SJCRH30 (cell line): Measurements from ENCODE around the gene DOCK1. TPM values are rescaled to one million over a fixed set of nuclear protein-coding genes. Genes with fewer than 3 reads are reported as not detected.

Experiments
- DNase-seq, 2 experiments: peaks; one replicate each; pipeline ENCODE4 v3.0.0-alpha.2; 2015 to 2020
- H3K27ac ChIP-seq: fragments of 250-450 bp; sonication (Bioruptor Pico); 2 replicates; pipeline ENCODE4 v1.5.1; 2020; ENCODE audit warnings: mild to moderate bottlenecking, moderate library complexity
- H3K27me3 ChIP-seq: fragments of 250-450 bp; sonication (Bioruptor Pico); 2 replicates; pipeline ENCODE4 v1.5.1; 2020; ENCODE audit warnings: mild to moderate bottlenecking, moderate library complexity
- H3K36me3 ChIP-seq: fragments of 250-450 bp; sonication (Bioruptor Pico); 2 replicates; pipeline ENCODE4 v1.5.1; 2020; ENCODE audit warnings: mild to moderate bottlenecking, moderate library complexity
- H3K4me1 ChIP-seq: fragments of 250-450 bp; sonication (Bioruptor Pico); 2 replicates; pipeline ENCODE4 v1.5.1; 2020; ENCODE audit warnings: mild to moderate bottlenecking, moderate library complexity
- H3K4me3 ChIP-seq: fragments of 250-450 bp; sonication (Bioruptor Pico); 2 replicates; pipeline ENCODE4 v1.5.1; 2020; ENCODE audit warnings: mild to moderate bottlenecking, moderate library complexity
- H3K9me3 ChIP-seq: fragments of 250-450 bp; sonication (Bioruptor Pico); replicated peaks from 2 replicates; pipeline ENCODE4 v1.5.1; 2020; ENCODE audit warnings: mild to moderate bottlenecking, moderate library complexity
- total RNA-seq: library from RNA; depleted of rRNA; stranded (reverse); fragments of >200 nt; shearing (Covaris generic); gene quantifications from 2 replicates; pipeline ENCODE4 v1.2.3, GENCODE V29; 2014

The DOCK1 gene
- total RNA-seq, 1 experiment from 2014 or later = 53.8 TPM

- no peak overlapping the region for H3K4me3 ChIP-seq
- no peak for DNase-seq
- H3K27ac ChIP-seq = no peak overlapping the region
- no peaks in the 10 kb centered on the region for H3K9me3 ChIP-seq
- H3K4me1 ChIP-seq = no peaks in the 10 kb centered on the region
- H3K36me3 ChIP-seq = peaks cover 7% of the 10 kb centered on the region; the same call in 1 of the 2 replicates
- H3K27me3 ChIP-seq = no peaks in the 10 kb centered on the region
Measured at GRCh38 chr10:127444155-127444554, 538.9 kb downstream of the DOCK1 start.

DNA sequence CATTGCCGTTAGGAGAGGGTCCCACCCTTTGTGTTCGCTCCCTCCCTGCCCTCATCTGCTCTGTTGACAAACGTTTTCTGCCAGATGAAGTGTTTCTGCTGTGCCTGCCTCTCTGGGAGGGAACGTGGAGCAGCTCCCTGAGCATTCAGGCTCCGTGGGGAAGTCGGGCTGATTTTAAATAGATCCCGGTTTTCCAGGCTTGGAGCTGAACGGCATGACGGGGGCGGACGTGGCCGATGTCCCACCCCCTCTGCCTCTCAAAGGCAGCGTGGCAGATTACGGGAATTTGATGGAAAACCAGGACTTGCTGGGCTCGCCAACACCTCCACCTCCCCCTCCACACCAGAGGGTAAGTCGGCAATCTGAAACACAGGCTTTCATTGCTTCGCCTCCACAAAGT lies 542.0 kb downstream of the DOCK1 start:
- Histone ChIP-seq H3K36me3 (peaks cover 6% of the 10 kb centered on the region; the same call in 1 of the 2 replicates), H3K27me3 (no peaks in the 10 kb centered on the region), H3K27ac (no peak overlapping the region), H3K4me1 (no peaks in the 10 kb centered on the region), H3K4me3 (no peak overlapping the region), H3K9me3 (no peaks in the 10 kb centered on the region)
- DNase-seq = no peak

- H3K36me3 ChIP-seq = peaks cover 6% of the 10 kb centered on the region; the same call in 1 of the 2 replicates
- no peaks in the 10 kb centered on the region for H3K27me3 ChIP-seq
- no peaks in the 10 kb centered on the region for H3K4me1 ChIP-seq
- no peak overlapping the region for H3K27ac ChIP-seq
- no peak overlapping the region for H3K4me3 ChIP-seq
- no peaks in the 10 kb centered on the region for H3K9me3 ChIP-seq
- DNase-seq = no peak
Measured at GRCh38 chr10:127449490-127449889, 544.3 kb downstream of the DOCK1 start.

GRCh38 chr10:127450644-127451043 lies 545.4 kb downstream of the DOCK1 start:
- no peak for DNase-seq

GRCh38 chr10:127451628-127452027 lies 546.4 kb downstream of the DOCK1 start:
- DNase-seq = no peak
- H3K36me3 ChIP-seq = peaks cover 2% of the 10 kb centered on the region; the same call in 1 of the 2 replicates
- H3K27ac ChIP-seq = no peak overlapping the region
- no peaks in the 10 kb centered on the region for H3K27me3 ChIP-seq
- no peak overlapping the region for H3K4me3 ChIP-seq
- no peaks in the 10 kb centered on the region for H3K9me3 ChIP-seq
- H3K4me1 ChIP-seq = no peaks in the 10 kb centered on the region

More at GRCh38 chr10:127450644-127451043, 545.4 kb downstream of the DOCK1 start:
- Histone ChIP-seq H3K4me3 (no peak overlapping the region), H3K4me1 (no peaks in the 10 kb centered on the region), H3K36me3 (peaks cover 3% of the 10 kb centered on the region; the same call in 1 of the 2 replicates), H3K9me3 (no peaks in the 10 kb centered on the region), H3K27me3 (no peaks in the 10 kb centered on the region), H3K27ac (no peak overlapping the region)

DNA sequence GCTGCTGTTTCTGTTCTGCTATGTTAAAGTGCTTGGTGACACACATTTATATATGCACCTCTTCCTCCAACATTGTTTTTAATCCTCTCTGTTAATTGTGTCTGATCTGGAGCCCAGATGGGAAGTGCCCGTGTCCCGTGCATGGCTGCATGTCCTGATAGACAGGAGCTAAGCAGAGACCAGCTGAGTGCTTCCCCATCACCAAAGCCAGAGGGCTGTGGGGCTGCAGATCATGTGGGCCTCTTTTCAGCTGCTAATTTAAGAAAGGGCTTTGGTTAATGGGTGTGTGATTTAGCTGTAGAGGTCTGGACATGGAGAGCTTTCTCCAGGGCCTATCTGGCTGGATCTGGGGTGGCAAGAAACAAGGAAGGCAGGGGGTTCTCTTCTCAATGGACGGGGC lies 547.3 kb downstream of the DOCK1 start:
- no peak overlapping the region for H3K27ac ChIP-seq
- peaks cover 2% of the 10 kb centered on the region; the same call in 1 of the 2 replicates for H3K36me3 ChIP-seq
- H3K4me3 ChIP-seq = no peak overlapping the region
- no peaks in the 10 kb centered on the region for H3K4me1 ChIP-seq
- H3K9me3 ChIP-seq = no peaks in the 10 kb centered on the region
- no peak for DNase-seq
- no peaks in the 10 kb centered on the region for H3K27me3 ChIP-seq

GRCh38 chr10:127453706-127454105 lies 548.5 kb downstream of the DOCK1 start:
- no peaks in the 10 kb centered on the region for H3K9me3 ChIP-seq
- no peak overlapping the region for H3K27ac ChIP-seq
- H3K4me3 ChIP-seq = no peak overlapping the region
- H3K36me3 ChIP-seq = peaks cover 2% of the 10 kb centered on the region; the same call in 1 of the 2 replicates
- H3K4me1 ChIP-seq = no peaks in the 10 kb centered on the region
- no peaks in the 10 kb centered on the region for H3K27me3 ChIP-seq
- no peak for DNase-seq

- no peaks in the 10 kb centered on the region for H3K9me3 ChIP-seq
- no peak overlapping the region for H3K27ac ChIP-seq
- no peaks in the 10 kb centered on the region for H3K36me3 ChIP-seq
- no peaks in the 10 kb centered on the region for H3K4me1 ChIP-seq
- no peak overlapping the region for H3K4me3 ChIP-seq
- H3K27me3 ChIP-seq = no peaks in the 10 kb centered on the region
- no peak for DNase-seq
Measured at GRCh38 chr10:127456122-127456521, 550.9 kb downstream of the DOCK1 start.

DNA sequence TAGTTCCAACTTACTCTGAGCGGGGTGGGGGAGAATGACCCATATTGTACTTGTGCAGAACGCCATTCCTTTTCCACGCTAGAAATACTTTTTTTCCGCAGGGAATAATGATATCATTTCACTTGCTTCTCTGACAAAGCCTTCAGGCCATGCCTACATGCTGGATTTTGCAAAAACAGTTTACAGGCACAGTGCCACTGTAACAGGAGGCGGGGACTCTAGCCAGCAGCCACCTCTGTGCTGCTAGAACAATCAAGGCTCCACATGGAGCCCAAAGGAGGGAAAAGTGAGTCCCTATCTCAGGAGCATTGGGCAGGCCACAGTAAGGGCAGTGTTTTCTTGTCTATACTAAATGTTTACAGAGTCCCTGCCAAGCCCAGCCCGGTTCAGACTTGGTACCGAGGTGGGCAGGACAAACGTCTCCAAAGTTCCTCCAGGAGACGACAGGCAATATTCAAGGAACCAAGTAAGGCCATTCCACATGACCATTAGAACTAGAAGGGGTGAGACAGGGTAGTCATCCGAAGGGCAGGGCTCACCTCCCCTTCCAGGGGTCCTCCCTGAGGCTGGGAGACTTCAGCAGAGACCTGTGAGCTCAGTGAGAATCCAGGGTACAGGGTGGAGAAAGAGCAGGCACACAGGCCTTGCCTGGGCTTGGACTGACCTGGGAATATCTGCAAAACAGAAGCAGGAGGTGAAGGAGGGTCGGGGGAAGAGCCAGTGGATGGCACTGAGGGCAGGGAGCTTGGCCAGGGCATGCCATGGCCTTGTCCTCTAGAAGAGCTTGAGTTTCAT lies 553.0 kb downstream of the DOCK1 start:
- H3K9me3 ChIP-seq = no peaks in the 10 kb centered on the region

GRCh38 chr10:127458829-127459228 lies 553.6 kb downstream of the DOCK1 start:
- Histone ChIP-seq H3K36me3 (no peaks in the 10 kb centered on the region), H3K4me1 (no peaks in the 10 kb centered on the region), H3K27ac (no peak overlapping the region), H3K4me3 (no peak overlapping the region), H3K9me3 (no peaks in the 10 kb centered on the region), H3K27me3 (no peaks in the 10 kb centered on the region)
- no peak for DNase-seq

More for the DNA sequence above, 553.0 kb downstream of the DOCK1 start:
- DNase-seq = no peak
- Histone ChIP-seq H3K27ac (no peak overlapping the region), H3K4me3 (no peak overlapping the region), H3K4me1 (no peaks in the 10 kb centered on the region), H3K27me3 (no peaks in the 10 kb centered on the region), H3K36me3 (no peaks in the 10 kb centered on the region)

DNA sequence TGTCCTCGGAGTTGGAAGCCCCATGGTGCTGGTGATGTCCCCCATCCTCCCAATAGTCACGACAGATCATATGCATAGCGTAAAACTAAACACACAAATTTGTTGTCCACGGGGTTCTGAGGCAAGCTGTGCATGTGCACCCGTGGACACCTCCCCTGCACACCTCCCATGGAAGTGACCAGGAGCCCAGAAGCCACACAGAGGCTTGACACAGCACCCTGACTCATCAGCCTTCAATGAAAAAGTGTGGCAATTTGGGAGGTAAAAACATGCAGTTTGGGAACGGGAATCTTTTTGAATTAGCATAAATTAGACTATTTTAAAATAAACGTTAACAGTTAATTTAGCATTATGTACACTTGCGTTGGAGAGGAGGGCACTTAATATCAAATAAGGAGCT lies 554.7 kb downstream of the DOCK1 start:
- DNase-seq = no peak
- Histone ChIP-seq H3K27ac (no peak overlapping the region), H3K4me3 (no peak overlapping the region), H3K36me3 (no peaks in the 10 kb centered on the region), H3K27me3 (no peaks in the 10 kb centered on the region), H3K4me1 (no peaks in the 10 kb centered on the region), H3K9me3 (no peaks in the 10 kb centered on the region)

- no peak for DNase-seq
- no peaks in the 10 kb centered on the region for H3K9me3 ChIP-seq
- no peaks in the 10 kb centered on the region for H3K4me1 ChIP-seq
- H3K27ac ChIP-seq = no peak overlapping the region
- H3K27me3 ChIP-seq = no peaks in the 10 kb centered on the region
- no peak overlapping the region for H3K4me3 ChIP-seq
- H3K36me3 ChIP-seq = no peaks in the 10 kb centered on the region
Measured at GRCh38 chr10:127462643-127463295, 557.5 kb downstream of the DOCK1 start.

DNA sequence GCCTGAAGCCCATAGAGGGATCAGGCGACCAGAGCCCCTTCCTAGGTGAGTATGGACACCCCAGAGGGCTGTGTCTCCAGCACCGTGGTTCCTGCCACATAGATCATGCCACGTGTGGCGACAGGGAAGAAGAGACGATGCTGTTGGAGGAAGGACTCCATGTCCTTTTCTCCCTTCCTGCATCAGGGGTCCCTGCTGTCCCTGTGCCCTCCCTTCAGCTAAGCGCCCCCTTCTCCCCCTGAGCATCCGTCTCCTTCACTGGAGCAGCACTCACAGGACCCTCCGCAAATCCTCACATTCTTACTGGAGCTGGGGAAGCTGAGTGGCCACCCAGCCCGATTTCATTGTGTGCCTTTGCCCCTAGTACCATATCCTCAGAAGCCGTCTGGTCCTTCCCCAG lies 558.3 kb downstream of the DOCK1 start:
- Histone ChIP-seq H3K36me3 (no peaks in the 10 kb centered on the region), H3K9me3 (no peaks in the 10 kb centered on the region), H3K4me1 (no peaks in the 10 kb centered on the region), H3K27me3 (no peaks in the 10 kb centered on the region), H3K27ac (no peak overlapping the region), H3K4me3 (no peak overlapping the region)
- no peak for DNase-seq

GRCh38 chr10:127464561-127464960 lies 559.3 kb downstream of the DOCK1 start:
- no peaks in the 10 kb centered on the region for H3K9me3 ChIP-seq
- DNase-seq = no peak
- H3K4me3 ChIP-seq = no peak overlapping the region
- H3K27ac ChIP-seq = no peak overlapping the region
- H3K36me3 ChIP-seq = no peaks in the 10 kb centered on the region
- H3K4me1 ChIP-seq = no peaks in the 10 kb centered on the region
- H3K27me3 ChIP-seq = no peaks in the 10 kb centered on the region

DNA sequence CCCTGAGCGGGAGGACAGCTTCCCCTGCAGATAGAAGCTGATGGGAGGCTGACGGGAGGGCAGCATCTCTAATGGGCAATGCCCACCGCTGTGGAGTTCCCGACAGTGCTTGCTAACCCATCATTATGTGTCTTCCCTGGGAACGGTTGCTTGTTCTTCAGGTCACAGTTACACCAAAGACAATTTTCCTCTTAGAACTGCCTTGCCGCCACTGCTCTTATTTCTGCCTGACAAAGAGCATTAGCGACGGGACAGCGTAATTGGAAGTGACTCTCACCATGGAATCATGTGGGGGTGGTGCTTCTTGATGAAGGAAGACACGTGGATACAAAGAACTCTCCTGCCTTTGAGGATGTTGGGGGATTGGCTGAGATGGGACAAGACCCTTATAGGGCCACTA lies 562.6 kb downstream of the DOCK1 start:
- H3K27me3 ChIP-seq = no peaks in the 10 kb centered on the region
- no peaks in the 10 kb centered on the region for H3K36me3 ChIP-seq
- no peaks in the 10 kb centered on the region for H3K9me3 ChIP-seq
- H3K27ac ChIP-seq = no peak overlapping the region
- H3K4me3 ChIP-seq = no peak overlapping the region
- no peak for DNase-seq
- no peaks in the 10 kb centered on the region for H3K4me1 ChIP-seq
